K562 (cell line): ENCODE measurements around the gene UBAP1L. TPM values are rescaled to one million over a fixed set of nuclear protein-coding genes. Genes with fewer than 3 reads are reported as not detected.

Experiments
- ATAC-seq: fragments of 200-7000 bp; cut with Tn5 transposase; 3 replicates; pipeline ENCODE4 v1.9.1; 2020; ENCODE audit warnings: moderate library complexity
- BruUV-seq: library from RNA; stranded (reverse); fragments of 400-500 nt; replicated peaks from 2 replicates; lab custom pipeline; 2021; lab: Mats Ljungman, UMichigan
- CTCF ChIA-PET: fragments of 300-600 bp; formaldehyde crosslinking; extraction: SDS; loops from one replicate; lab custom pipeline; 2021; ENCODE audit warnings: low intra/inter-chr PET ratio; lab: Yijun Ruan, JAX
- POLR2A ChIA-PET: fragments of 300-600, 350-650 bp; sonication (Branson Sonifier 250); formaldehyde crosslinking; extraction: SDS; loops from one replicate; lab custom pipeline; 2021; ENCODE audit warnings: antibody characterized with exemption, inconsistent platforms; lab: Yijun Ruan, JAX
- DNase-seq, 4 experiments: peaks; one replicate each; pipeline versions ENCODE4 v3.0.0 to v3.0.0-alpha.2; 2011 to 2018; ENCODE audit warnings: low spot score in 3 of 4, mixed read lengths in 3 of 4; ENCODE audit errors: extremely low read depth in 1 of 4
- FAIRE-seq: peaks from 2 replicates; lab custom pipeline; 2011; peaks lifted over from hg19 to GRCh38; lab: Jason Lieb, UNC
- H2AFZ ChIP-seq: 2 replicates; pipeline ENCODE4 v1.6.0; 2011; ENCODE audit warnings: low read depth, low read length, control low read depth, inconsistent platforms
- H3K27ac ChIP-seq: fragments of 200-600 bp; 3 replicates; pipeline ENCODE4 v1.8.0; 2011; ENCODE audit warnings: low read depth, mild to moderate bottlenecking, control low read depth, inconsistent platforms, low read length, moderate library complexity, mixed read lengths; ENCODE audit errors: extremely low read depth
- H3K27me3 ChIP-seq, 2 experiments: fragments of 300-600 bp in 1 of 2; 2 replicates in 1 of 2; 3 replicates in 1 of 2; pipeline versions ENCODE4 v1.6.0 to v1.8.0; 2011; ENCODE audit warnings: inconsistent platforms in 2 of 2, low read length in 2 of 2, mild to moderate bottlenecking in 1 of 2, mixed read lengths in 1 of 2, moderate library complexity in 1 of 2; ENCODE audit not compliant: control insufficient read depth in 2 of 2, insufficient read depth in 2 of 2
- H3K36me3 ChIP-seq: fragments of 300-600 bp; 3 replicates; pipeline ENCODE4 v1.8.0; 2011; ENCODE audit warnings: mild to moderate bottlenecking, low read length, inconsistent platforms; ENCODE audit not compliant: control insufficient read depth, insufficient read depth
- H3K4me1 ChIP-seq, 2 experiments: fragments of 200-600 bp in 1 of 2; replicated peaks in 1 of 2; 2 replicates in 1 of 2; 3 replicates in 1 of 2; pipeline versions ENCODE4 v1.5.1 to v1.8.0; 2011; ENCODE audit warnings: inconsistent platforms in 2 of 2, low read length in 2 of 2, mild to moderate bottlenecking in 1 of 2, mixed read lengths in 1 of 2, moderate library complexity in 1 of 2; ENCODE audit not compliant: control insufficient read depth in 2 of 2, insufficient read depth in 2 of 2
- H3K4me2 ChIP-seq: 2 replicates; pipeline ENCODE4 v1.6.1; 2011; ENCODE audit warnings: low read length, control low read depth, inconsistent platforms, mixed read lengths; ENCODE audit not compliant: insufficient read depth
- H3K4me3 ChIP-seq: fragments of 200-600 bp; sonication (generic), shearing (Covaris generic); 2 replicates; pipeline ENCODE4 v1.5.1; 2016; ENCODE audit warnings: control low read depth, inconsistent platforms
- H3K79me2 ChIP-seq: fragments of 200-600 bp; 3 replicates; pipeline ENCODE4 v1.8.0; 2011; ENCODE audit warnings: low read length, inconsistent platforms; ENCODE audit not compliant: control insufficient read depth, insufficient read depth
- H3K9ac ChIP-seq, 2 experiments: 2 replicates each; pipeline versions ENCODE4 v1.6.0 to v1.6.1; 2011; ENCODE audit warnings: low read depth in 2 of 2, low read length in 2 of 2, control low read depth in 1 of 2, inconsistent platforms in 1 of 2, mild to moderate bottlenecking in 1 of 2, mixed read lengths in 1 of 2; ENCODE audit not compliant: insufficient read depth in 1 of 2
- H3K9me1 ChIP-seq: one replicate; pipeline ENCODE4 v1.6.0; 2011; ENCODE audit warnings: inconsistent platforms, mild to moderate bottlenecking, low read length, moderate library complexity; ENCODE audit not compliant: control insufficient read depth, insufficient read depth
- H3K9me3 ChIP-seq: replicated peaks from 2 replicates; pipeline ENCODE4 v1.5.1; 2011; ENCODE audit warnings: low read depth, low read length, inconsistent platforms; ENCODE audit not compliant: control insufficient read depth, insufficient read depth
- H4K20me1 ChIP-seq: replicated peaks from 2 replicates; pipeline ENCODE4 v1.6.1; 2011; ENCODE audit warnings: low read length, inconsistent platforms, mixed read lengths; ENCODE audit not compliant: control insufficient read depth, insufficient read depth
- BCL6 ChIP-seq: fragments of 250-450 bp; sonication (Bioruptor Pico); IDR thresholded peaks from 2 replicates; pipeline ENCODE4 v1.4.0; 2020
- CBFB ChIP-seq: sonication (generic); formaldehyde crosslinking; IDR thresholded peaks from 2 replicates; pipeline ENCODE4 v1.4.0; 2020; ENCODE audit warnings: mild to moderate bottlenecking, missing genetic modification reagents
- CBX3 ChIP-seq, 2 experiments: IDR thresholded peaks; 1 replicate in 1 of 2; 2 replicates in 1 of 2; pipeline ENCODE4 v1.6.1; 2012; ENCODE audit warnings: inconsistent platforms in 2 of 2, low read length in 2 of 2, borderline replicate concordance in 1 of 2, control low read depth in 1 of 2
- CHCHD3 ChIP-seq: fragments of 250-450 bp; sonication (Bioruptor Pico); IDR thresholded peaks from 2 replicates; pipeline ENCODE4 v2.1.2; 2022; ENCODE audit warnings: mild to moderate bottlenecking
- FOSL1 ChIP-seq: fragments of 200-800 bp; sonication (Bioruptor generic); conservative IDR thresholded peaks from 2 replicates; pipeline ENCODE4 v1.6.1; 2016; ENCODE audit warnings: missing genetic modification characterization, missing compliant biosample characterization
- FOXM1 ChIP-seq, 2 experiments: fragments of 450-650 bp in 1 of 2; sonication (generic) in 1 of 2; formaldehyde crosslinking in 1 of 2; IDR thresholded peaks; 2 replicates each; pipeline versions ENCODE4 v1.6.1 to v1.9.0; 2017 to 2022; ENCODE audit warnings: low read depth in 2 of 2, mild to moderate bottlenecking in 2 of 2, missing genetic modification reagents in 1 of 2, moderate library complexity in 1 of 2
- GABPB1 ChIP-seq: sonication (generic); formaldehyde crosslinking; IDR thresholded peaks from 2 replicates; pipeline ENCODE4 v1.8.0; 2022; ENCODE audit warnings: mild to moderate bottlenecking, missing genetic modification reagents
- KHSRP ChIP-seq: fragments of 450-650 bp; IDR thresholded peaks from 2 replicates; pipeline ENCODE4 v1.6.1; 2017
- KLF6 ChIP-seq: fragments of 250-450 bp; sonication (Bioruptor Pico); IDR thresholded peaks from 2 replicates; pipeline ENCODE4 v1.4.0; 2020; ENCODE audit warnings: mild to moderate bottlenecking, moderate library complexity, borderline replicate concordance
- ZNF354B ChIP-seq: fragments of 250-450 bp; sonication (Bioruptor Pico); IDR thresholded peaks from 2 replicates; pipeline ENCODE4 v1.4.0; 2020
- ZNF444 ChIP-seq: fragments of 250-450 bp; sonication (Bioruptor Pico); IDR thresholded peaks from 2 replicates; pipeline ENCODE4 v1.4.0; 2020; ENCODE audit warnings: mild to moderate bottlenecking, moderate library complexity
- WGBS: fragments of 100-300 bp; shearing (Covaris generic); methylation state at CpG from one replicate; pipeline ENCODE4 v1.1.6; 2016; ENCODE audit warnings: low coverage, mixed read lengths; ENCODE audit not compliant: insufficient coverage; ENCODE audit errors: missing lambda C conversion rate; 5-methylcytosine and 5-hydroxymethylcytosine counted together
- in situ Hi-C: fragments of 300-500 bp; cut with MboI; formaldehyde crosslinking; loops from 4 replicates; pipeline ENCODE4 v1.15.0; 2018; ENCODE audit warnings: inconsistent platforms, mixed read lengths
- intact Hi-C: fragments of 100-400 bp; cut with micrococcal nuclease; formaldehyde crosslinking; loops from 2 replicates; pipeline ENCODE4 v1.14.2; 2022
- polyA plus RNA-seq, 8 experiments: library from polyadenylated mRNA; depleted of rRNA in 4 of 8; stranded (reverse) in 5 of 8; unstranded in 3 of 8; fragments of >200 nt; fragmentation: Nextera tagmentation in 2 of 8; fragmentation: Illumina TruSeq in 1 of 8; extraction: Ambion mirVana in 2 of 8; extraction: Trizol in 1 of 8; gene quantifications; 2 replicates each; pipeline versions ENCODE4 v1.2.1 to v1.2.3, GENCODE V29; 2011 to 2014; ENCODE audit warnings: inconsistent platforms in 1 of 8, missing spikeins in 1 of 8
- total RNA-seq, 7 experiments: library from RNA; depleted of rRNA in 6 of 7; stranded (reverse); fragments of >200 nt in 6 of 7; fragmentation: Illumina TruSeq in 2 of 7; extraction: Trizol in 2 of 7; gene quantifications; 2 replicates each; pipeline versions ENCODE4 v1.2.1 to v1.2.3, GENCODE V29; 2011 to 2021; ENCODE audit warnings: low replicate concordance in 1 of 7
- TF ChIP-seq, protein P1 (sequence below): fragments of 450-650 bp; IDR thresholded peaks from 2 replicates; pipeline ENCODE4 v1.7.1; 2018; ENCODE audit warnings: mild to moderate bottlenecking, low read depth; ENCODE audit not compliant: partially characterized antibody
- TF ChIP-seq, protein P2 (sequence below): fragments of 250-450 bp; sonication (Bioruptor Pico); IDR thresholded peaks from 2 replicates; pipeline ENCODE4 v1.4.0; 2020; ENCODE audit warnings: mild to moderate bottlenecking, moderate library complexity

The UBAP1L gene
- total and polyA plus RNA-seq, 9 of the 15 experiments (the other 6 are each of a cell fraction or from before 2014, with no cell fraction given): 0.16 to 0.71 (median 0.41) TPM; not detected in 2

DNA sequence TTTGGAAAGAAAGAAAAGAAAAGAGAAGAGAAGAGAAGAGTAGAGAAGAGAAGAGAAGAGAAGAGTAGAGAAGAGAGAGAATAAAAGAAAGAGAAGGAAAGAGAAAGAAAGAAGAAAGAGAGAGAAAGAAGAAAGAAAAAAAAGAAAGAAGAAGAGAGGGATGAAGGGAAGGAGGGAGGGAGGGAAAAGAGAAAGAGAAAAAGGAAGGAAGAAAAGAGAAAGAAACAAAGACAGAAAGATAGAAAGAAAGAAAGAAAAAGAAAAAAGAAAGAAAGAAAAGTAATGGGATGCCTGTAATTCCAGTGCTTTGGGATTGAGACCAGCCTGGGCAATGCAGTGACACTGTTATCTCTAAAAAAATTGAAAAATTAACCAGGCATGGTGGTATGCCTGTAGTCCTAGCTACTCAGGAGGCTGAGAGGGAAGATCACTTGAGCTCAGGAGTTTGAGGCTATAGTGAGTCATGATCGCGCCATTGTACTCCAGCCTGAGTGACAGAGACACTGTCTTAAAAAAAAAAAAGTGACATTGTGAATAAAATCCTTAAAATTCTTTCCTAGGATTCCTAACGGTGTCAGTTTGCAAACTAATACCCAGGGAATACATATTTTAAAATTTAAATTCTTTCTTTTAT is 48.9 kb downstream of the UBAP1L start (continued):
- 0 out of 2 replicates have a peak, but pooled peaks have one; percentile 39 for TF ChIP-seq FOSL1

DNA sequence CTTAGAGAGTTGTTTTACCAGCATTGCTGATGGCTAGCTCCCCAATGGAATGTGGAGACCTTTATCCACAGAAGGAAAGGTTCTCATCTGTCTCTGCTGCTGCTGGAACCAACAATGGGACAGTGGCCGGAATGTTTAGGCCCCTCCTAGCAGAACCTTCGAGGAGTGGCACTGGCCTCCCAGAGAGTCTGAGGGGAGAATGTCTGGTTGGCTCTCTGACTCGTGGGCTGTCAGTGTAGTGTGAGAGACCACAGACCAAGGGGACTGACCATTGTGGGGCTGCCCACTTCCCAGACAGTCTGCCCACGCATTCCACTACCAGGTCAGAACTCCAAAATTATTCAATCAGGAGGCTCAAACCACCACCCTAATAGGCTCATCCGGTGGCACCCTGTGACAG is 52.3 kb downstream of the UBAP1L start:
- ChIA-PET CTCF (no interaction called here), POLR2A (interaction anchor here (0.7 to 1.2 kb wide), 2 partner anchors 86 to 242 kb away, joined by 3 to 6 read pairs; partner anchors contain the start of gene RNU5B-1)
- Histone ChIP-seq H3K36me3 (no peaks in the 10 kb centered on the region), H3K79me2 (no peaks in the 10 kb centered on the region), H3K9ac (no peak overlapping the region), H3K27me3 (peaks cover 28 to 68% of the 10 kb centered on the region in 2 experiments), H3K4me3 (no peak overlapping the region), H3K9me3 (no peaks in the 10 kb centered on the region), H4K20me1 (no peaks in the 10 kb centered on the region; the same call in 1 of the 2 replicates), H3K4me1 (peaks cover 0 to 6% of the 10 kb centered on the region in 2 experiments; a peak in 1 of 5 replicates), H3K27ac (no peak overlapping the region), H2AFZ (no peak overlapping the region), H3K9me1 (no peaks in the 10 kb centered on the region), H3K4me2 (no peak overlapping the region)
- FAIRE-seq (no peak), DNase-seq (no peak), ATAC-seq (no peak)
- intact Hi-C loops: no loop called here
- no TSS peak for BruUV-seq
- 4% methylated on average over 5 of the region's 5 CpGs for WGBS
- in situ Hi-C loops: no loop called here
- TF ChIP-seq CHCHD3 (CRISPR knock-in tag) (no peak), ZNF444 (CRISPR knock-in tag) (no peak), CBX3 (IDR thresholded peaks at IDR 0.05; ENCODE audit: borderline replicate concordance in 1 of 2, low read length in 2 of 2) (no peak), GABPB1 (CRISPR knock-in tag) (no peak), FOXM1 (IDR thresholded peaks at IDR 0.05; ENCODE audit: low read depth) (no peak), FOXM1 (CRISPR knock-in tag; IDR thresholded peaks at IDR 0.05; ENCODE audit: low read depth) (no peak), ZNF354B (CRISPR knock-in tag) (no peak), KHSRP (no peak), CBFB (CRISPR knock-in tag) (no peak), KLF6 (CRISPR knock-in tag) (no peak), BCL6 (no peak)
- TF ChIP-seq, protein P1, sequence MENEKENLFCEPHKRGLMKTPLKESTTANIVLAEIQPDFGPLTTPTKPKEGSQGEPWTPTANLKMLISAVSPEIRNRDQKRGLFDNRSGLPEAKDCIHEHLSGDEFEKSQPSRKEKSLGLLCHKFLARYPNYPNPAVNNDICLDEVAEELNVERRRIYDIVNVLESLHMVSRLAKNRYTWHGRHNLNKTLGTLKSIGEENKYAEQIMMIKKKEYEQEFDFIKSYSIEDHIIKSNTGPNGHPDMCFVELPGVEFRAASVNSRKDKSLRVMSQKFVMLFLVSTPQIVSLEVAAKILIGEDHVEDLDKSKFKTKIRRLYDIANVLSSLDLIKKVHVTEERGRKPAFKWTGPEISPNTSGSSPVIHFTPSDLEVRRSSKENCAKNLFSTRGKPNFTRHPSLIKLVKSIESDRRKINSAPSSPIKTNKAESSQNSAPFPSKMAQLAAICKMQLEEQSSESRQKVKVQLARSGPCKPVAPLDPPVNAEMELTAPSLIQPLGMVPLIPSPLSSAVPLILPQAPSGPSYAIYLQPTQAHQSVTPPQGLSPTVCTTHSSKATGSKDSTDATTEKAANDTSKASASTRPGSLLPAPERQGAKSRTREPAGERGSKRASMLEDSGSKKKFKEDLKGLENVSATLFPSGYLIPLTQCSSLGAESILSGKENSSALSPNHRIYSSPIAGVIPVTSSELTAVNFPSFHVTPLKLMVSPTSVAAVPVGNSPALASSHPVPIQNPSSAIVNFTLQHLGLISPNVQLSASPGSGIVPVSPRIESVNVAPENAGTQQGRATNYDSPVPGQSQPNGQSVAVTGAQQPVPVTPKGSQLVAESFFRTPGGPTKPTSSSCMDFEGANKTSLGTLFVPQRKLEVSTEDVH: no peak
- TF ChIP-seq, protein P2, sequence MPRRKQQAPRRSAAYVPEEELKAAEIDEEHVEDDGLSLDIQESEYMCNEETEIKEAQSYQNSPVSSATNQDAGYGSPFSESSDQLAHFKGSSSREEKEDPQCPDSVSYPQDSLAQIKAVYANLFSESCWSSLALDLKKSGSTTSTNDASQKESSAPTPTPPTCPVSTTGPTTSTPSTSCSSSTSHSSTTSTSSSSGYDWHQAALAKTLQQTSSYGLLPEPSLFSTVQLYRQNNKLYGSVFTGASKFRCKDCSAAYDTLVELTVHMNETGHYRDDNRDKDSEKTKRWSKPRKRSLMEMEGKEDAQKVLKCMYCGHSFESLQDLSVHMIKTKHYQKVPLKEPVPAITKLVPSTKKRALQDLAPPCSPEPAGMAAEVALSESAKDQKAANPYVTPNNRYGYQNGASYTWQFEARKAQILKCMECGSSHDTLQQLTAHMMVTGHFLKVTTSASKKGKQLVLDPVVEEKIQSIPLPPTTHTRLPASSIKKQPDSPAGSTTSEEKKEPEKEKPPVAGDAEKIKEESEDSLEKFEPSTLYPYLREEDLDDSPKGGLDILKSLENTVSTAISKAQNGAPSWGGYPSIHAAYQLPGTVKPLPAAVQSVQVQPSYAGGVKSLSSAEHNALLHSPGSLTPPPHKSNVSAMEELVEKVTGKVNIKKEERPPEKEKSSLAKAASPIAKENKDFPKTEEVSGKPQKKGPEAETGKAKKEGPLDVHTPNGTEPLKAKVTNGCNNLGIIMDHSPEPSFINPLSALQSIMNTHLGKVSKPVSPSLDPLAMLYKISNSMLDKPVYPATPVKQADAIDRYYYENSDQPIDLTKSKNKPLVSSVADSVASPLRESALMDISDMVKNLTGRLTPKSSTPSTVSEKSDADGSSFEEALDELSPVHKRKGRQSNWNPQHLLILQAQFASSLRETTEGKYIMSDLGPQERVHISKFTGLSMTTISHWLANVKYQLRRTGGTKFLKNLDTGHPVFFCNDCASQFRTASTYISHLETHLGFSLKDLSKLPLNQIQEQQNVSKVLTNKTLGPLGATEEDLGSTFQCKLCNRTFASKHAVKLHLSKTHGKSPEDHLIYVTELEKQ (CRISPR knock-in tag): no peak
